Spleen (tissue), 11 donors: Measurements from ENCODE around the gene B4GALT2. TPM values are rescaled to one million over a fixed set of nuclear protein-coding genes. Genes with fewer than 3 reads are reported as not detected.

Source experiments
- DNase-seq: peaks from one replicate; pipeline ENCODE4 v3.0.0-alpha.2; 2020
- H3K27ac ChIP-seq, 8 donors: fragments of 200-600 bp; sonication (generic) in 7 of 8; 1 replicate in 4 of 8; 2 replicates in 4 of 8; pipeline versions ENCODE4 v1.5.0 to v1.8.0; 2016 to 2021; ENCODE audit warnings: inconsistent platforms in 4 of 8, mild to moderate bottlenecking in 4 of 8, moderate library complexity in 1 of 8
- H3K27me3 ChIP-seq, 7 donors: fragments of 200-600 bp; sonication (generic) in 6 of 7; replicated peaks in 1 of 7; 1 replicate in 4 of 7; 2 replicates in 3 of 7; pipeline versions ENCODE4 v1.5.0 to v1.8.0; 2016 to 2021; ENCODE audit warnings: inconsistent platforms in 3 of 7, mild to moderate bottlenecking in 1 of 7
- H3K36me3 ChIP-seq, 6 donors: fragments of 200-600 bp; sonication (generic) in 5 of 6; 1 replicate in 4 of 6; 2 replicates in 2 of 6; pipeline versions ENCODE4 v1.5.0 to v1.8.0; 2016 to 2021; ENCODE audit warnings: inconsistent platforms in 2 of 6
- H3K4me1 ChIP-seq, 6 donors: fragments of 200-600 bp; sonication (generic) in 5 of 6; 1 replicate in 3 of 6; 2 replicates in 3 of 6; pipeline versions ENCODE4 v1.5.0 to v1.8.0; 2016 to 2021; ENCODE audit warnings: inconsistent platforms in 3 of 6
- H3K4me3 ChIP-seq, 8 donors: fragments of 200-600 bp; sonication (generic) in 7 of 8; 1 replicate in 4 of 8; 2 replicates in 4 of 8; pipeline versions ENCODE4 v1.5.0 to v1.8.0; 2016 to 2021; ENCODE audit warnings: inconsistent platforms in 4 of 8, mild to moderate bottlenecking in 4 of 8, moderate library complexity in 2 of 8
- H3K9me3 ChIP-seq, 8 donors: fragments of 200-600 bp; sonication (generic) in 7 of 8; 1 replicate in 4 of 8; 2 replicates in 4 of 8; pipeline versions ENCODE4 v1.5.0 to v1.8.0; 2016 to 2021; ENCODE audit warnings: inconsistent platforms in 4 of 8
- CTCF ChIP-seq, 11 experiments: fragments of 200-600 bp in 7 of 11; fragments of 450-650 bp in 4 of 11; sonication (generic) in 4 of 11; IDR thresholded peaks in 8 of 11; conservative IDR thresholded peaks in 3 of 11; 1 replicate in 7 of 11; 2 replicates in 4 of 11; pipeline versions ENCODE4 v1.4.0 to v1.8.0; 2016 to 2021; ENCODE audit warnings: antibody characterized with exemption in 11 of 11, inconsistent platforms in 4 of 11, mild to moderate bottlenecking in 1 of 11
- POLR2A ChIP-seq, 3 donors: fragments of 450-650 bp; IDR thresholded peaks; one replicate each; pipeline ENCODE4 v1.5.1; 2017; ENCODE audit warnings: antibody characterized with exemption in 3 of 3, mild to moderate bottlenecking in 1 of 3
- POLR2AphosphoS5 ChIP-seq, 3 donors: sonication (generic); formaldehyde crosslinking; IDR thresholded peaks; one replicate each; pipeline ENCODE4 v1.5.1; 2017; ENCODE audit warnings: antibody characterized with exemption in 3 of 3
- WGBS, 5 donors: extraction: QIAGEN DNeasy Blood & Tissue Kit in 3 of 5; methylation state at CpG; one replicate each; pipeline versions ENCODE4 v1.1.5 to v1.1.7; 2013 to 2018; 5-methylcytosine and 5-hydroxymethylcytosine counted together
- intact Hi-C: fragments of 100-400 bp; cut with DNase I; formaldehyde crosslinking; loops from one replicate; pipeline ENCODE4 v1.15.0; 2023; ENCODE audit warnings: low total_unique reads
- polyA plus RNA-seq, 3 donors: library from polyadenylated mRNA; stranded (reverse); fragments of 200-250 nt; gene quantifications; one replicate each; pipeline ENCODE4 v1.2.1, GENCODE V29; 2013
- total RNA-seq, 7 donors: library from RNA; depleted of rRNA in 3 of 7; stranded (reverse); fragments of >200 nt in 3 of 7; fragmentation: NEBNext Ultra II Directional in 4 of 7; extraction: Animal tissue kit (Norgen Biotek cat#: 25700) in 4 of 7; gene quantifications; one replicate each; pipeline versions ENCODE4 v1.1.0 to v1.2.1, GENCODE V29; 2016 to 2021
- donor health status: healthy with polysubstance abuse.
- donor health status: DM: no; HTN: no; CAD: no; lungs with moderate emphysema.
- donor health status: DM: no; HTN: no; CAD: no.
- donor health status: Bipolar disorder and iron deficiency.
- donor health status: healthy.
- donor health status: DM: no; HTN: no; CAD: no.
- donor health status: DM: yes; HTN: yes; CAD: no.

The B4GALT2 gene
- total and polyA plus RNA-seq, 10 donors: 7.0 to 23.3 (median 12.8) TPM

- peaks cover 0 to 15% (median 0%) of the 10 kb centered on the region in 7 donors for H3K27me3 ChIP-seq
- peaks cover 5 to 50% (median 38%) of the 10 kb centered on the region in 6 donors for H3K4me1 ChIP-seq
- TF ChIP-seq CTCF (IDR thresholded peaks at IDR 0.05 in 8 of 11, conservative IDR thresholded peaks at IDR 0.05 in 3 of 11) (no peak), POLR2A (IDR thresholded peaks at IDR 0.05) (no peak), POLR2AphosphoS5 (IDR thresholded peaks at IDR 0.05) (no peak)
- H3K27ac ChIP-seq: peak overlapping the region in 1 of 8 donors; percentile 92
- intact Hi-C loops: no loop called here
- H3K9me3 ChIP-seq: no peaks in the 10 kb centered on the region
- WGBS, 5 donors: 81 to 93% (median 89%) methylated on average over 6 of the region's 6 CpGs
- no peak for DNase-seq
- H3K4me3 ChIP-seq: no peak overlapping the region
- H3K36me3 ChIP-seq: no peaks in the 10 kb centered on the region
Measured at GRCh38 chr1:44032170-44032790, 53.3 kb downstream of the B4GALT2 start.

- Histone ChIP-seq H3K9me3 (no peaks in the 10 kb centered on the region), H3K27me3 (peaks cover 0 to 15% (median 0%) of the 10 kb centered on the region in 7 donors), H3K4me1 (peaks cover 5 to 50% (median 38%) of the 10 kb centered on the region in 6 donors), H3K4me3 (no peak overlapping the region), H3K27ac (no peak overlapping the region), H3K36me3 (no peaks in the 10 kb centered on the region)
- DNase-seq: no peak
- intact Hi-C loops: no loop called here
- no peak for TF ChIP-seq POLR2A (IDR thresholded peaks at IDR 0.05)
- TF ChIP-seq POLR2AphosphoS5 (IDR thresholded peaks at IDR 0.05): no peak
- TF ChIP-seq CTCF (IDR thresholded peaks at IDR 0.05 in 8 of 11, conservative IDR thresholded peaks at IDR 0.05 in 3 of 11): no peak
- 72 to 87% (median 81%) methylated on average over 8 of the region's 8 CpGs for WGBS, 5 donors
Measured at GRCh38 chr1:44033041-44033575, 54.1 kb downstream of the B4GALT2 start.

- DNase-seq: no peak
- H3K27ac ChIP-seq: no peak overlapping the region
- intact Hi-C loops: no loop called here
- TF ChIP-seq POLR2A (IDR thresholded peaks at IDR 0.05) (no peak), CTCF (IDR thresholded peaks at IDR 0.05 in 8 of 11, conservative IDR thresholded peaks at IDR 0.05 in 3 of 11) (no peak), POLR2AphosphoS5 (IDR thresholded peaks at IDR 0.05) (no peak)
- no peaks in the 10 kb centered on the region for H3K36me3 ChIP-seq
- WGBS, 5 donors: 70 to 95% (median 84%) methylated on average over 6 to 8 of the region's 8 CpGs
- peaks cover 0 to 15% (median 0%) of the 10 kb centered on the region in 7 donors for H3K27me3 ChIP-seq
- no peak overlapping the region for H3K4me3 ChIP-seq
- H3K4me1 ChIP-seq: peaks cover 5 to 50% (median 36%) of the 10 kb centered on the region in 6 donors
- no peaks in the 10 kb centered on the region for H3K9me3 ChIP-seq
Measured at GRCh38 chr1:44033756-44034155, 54.7 kb downstream of the B4GALT2 start.

GRCh38 chr1:44034423-44034822 lies 55.4 kb downstream of the B4GALT2 start:
- peaks cover 0 to 15% (median 0%) of the 10 kb centered on the region in 7 donors for H3K27me3 ChIP-seq
- TF ChIP-seq CTCF (IDR thresholded peaks at IDR 0.05 in 8 of 11, conservative IDR thresholded peaks at IDR 0.05 in 3 of 11) (no peak), POLR2A (IDR thresholded peaks at IDR 0.05) (no peak), POLR2AphosphoS5 (IDR thresholded peaks at IDR 0.05) (no peak)
- peaks cover 2 to 43% (median 30%) of the 10 kb centered on the region in 6 donors for H3K4me1 ChIP-seq
- H3K36me3 ChIP-seq: no peaks in the 10 kb centered on the region
- no peaks in the 10 kb centered on the region for H3K9me3 ChIP-seq
- intact Hi-C loops: no loop called here
- H3K27ac ChIP-seq: peak overlapping the region in 1 of 8 donors; percentile 64
- H3K4me3 ChIP-seq: no peak overlapping the region
- 92 to 95% (median 94%) methylated on average over 3 to 4 of the region's 4 CpGs for WGBS, 5 donors
- DNase-seq: no peak
